ENCODE data around the gene FLT1.

Gene FLT1

GRCh38 chr13:28457521-28457920 is 37.4 kb downstream of the FLT1 start:
- DNase-seq, result no peak

DNA sequence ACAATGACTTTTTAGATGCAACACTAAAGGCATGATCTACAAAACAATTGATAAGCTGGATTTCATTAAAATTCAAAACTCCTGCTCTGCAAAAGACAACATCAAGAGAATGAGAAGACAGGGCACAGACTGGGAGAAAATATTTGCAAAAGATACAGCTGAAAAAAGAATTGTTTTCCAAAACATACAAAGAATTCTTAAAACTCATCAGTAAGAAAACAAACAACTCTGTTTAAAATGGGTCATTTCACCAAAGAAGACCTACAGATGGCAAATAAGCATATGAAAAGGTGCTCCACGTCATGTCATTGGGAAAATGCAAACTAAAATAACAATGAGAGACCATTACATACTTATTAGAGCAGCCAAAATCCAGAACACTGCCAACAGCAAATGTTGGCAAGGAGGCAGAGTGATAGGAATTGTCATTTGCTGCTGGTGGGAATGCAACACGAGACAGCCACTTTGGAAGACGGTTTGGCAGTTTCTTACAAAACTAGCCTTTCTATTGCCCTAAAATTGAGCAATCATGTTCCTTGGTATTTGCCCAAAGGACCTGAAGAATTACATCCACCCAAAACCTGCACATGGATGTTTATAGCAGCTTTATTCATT is 39.2 kb downstream of the FLT1 start:
- DNase-seq, result no peak

GRCh38 chr13:28452755-28453154 is 42.2 kb downstream of the FLT1 start:
- DNase-seq, result no peak

GRCh38 chr13:28451482-28452217 is 43.3 kb downstream of the FLT1 start:
- DNase-seq, result no peak

DNA sequence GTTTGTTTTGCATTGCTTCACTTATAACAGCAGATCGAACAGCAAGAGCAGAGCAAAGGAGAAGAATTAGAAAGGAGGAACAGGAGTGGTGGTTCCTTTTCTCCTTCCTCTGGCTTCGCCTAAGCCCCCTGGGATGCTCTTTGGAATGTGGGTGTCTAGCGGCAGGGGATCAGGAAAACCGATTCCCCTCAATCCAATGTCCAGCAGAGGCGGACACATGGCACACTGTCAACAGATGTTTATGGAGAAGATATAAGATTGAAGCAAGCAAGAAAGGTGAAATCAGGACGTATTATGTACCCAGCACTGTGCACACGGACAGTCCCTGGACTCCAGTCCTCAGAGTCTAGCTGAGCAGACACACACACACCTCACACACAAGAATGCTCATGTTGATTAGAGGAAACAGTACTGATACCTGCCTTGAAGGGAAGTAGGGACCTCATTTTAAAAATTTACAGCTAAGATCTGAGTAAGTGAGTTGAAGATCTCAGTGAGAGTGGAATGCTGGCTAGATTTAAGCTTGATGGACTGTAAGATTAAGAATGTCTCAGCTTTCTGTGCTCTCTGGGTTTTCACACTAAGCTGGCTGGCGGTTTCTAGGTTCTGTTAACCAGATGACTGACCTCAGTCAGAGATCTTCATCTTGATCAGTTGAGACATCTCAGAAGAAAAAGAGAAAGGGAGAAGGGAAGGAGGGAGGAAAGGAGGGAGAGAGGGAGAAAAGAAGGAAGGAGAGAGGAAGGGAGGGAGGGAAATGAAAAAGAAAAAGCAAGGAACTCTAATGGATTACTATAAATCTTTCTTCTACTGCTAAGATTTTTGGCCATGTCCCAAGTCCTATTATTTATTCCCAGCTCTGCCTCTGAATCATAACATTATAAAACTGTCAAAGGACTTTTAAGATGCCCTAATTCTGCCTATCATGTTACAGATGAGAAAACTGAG is 44.8 kb downstream of the FLT1 start:
- no peak for DNase-seq

GRCh38 chr13:28448651-28449358 is 46.1 kb downstream of the FLT1 start:
- DNase-seq, result no peak

- no peak for DNase-seq
These were observed 46.9 kb downstream of the FLT1 start for GRCh38 chr13:28447989-28448388.

DNA sequence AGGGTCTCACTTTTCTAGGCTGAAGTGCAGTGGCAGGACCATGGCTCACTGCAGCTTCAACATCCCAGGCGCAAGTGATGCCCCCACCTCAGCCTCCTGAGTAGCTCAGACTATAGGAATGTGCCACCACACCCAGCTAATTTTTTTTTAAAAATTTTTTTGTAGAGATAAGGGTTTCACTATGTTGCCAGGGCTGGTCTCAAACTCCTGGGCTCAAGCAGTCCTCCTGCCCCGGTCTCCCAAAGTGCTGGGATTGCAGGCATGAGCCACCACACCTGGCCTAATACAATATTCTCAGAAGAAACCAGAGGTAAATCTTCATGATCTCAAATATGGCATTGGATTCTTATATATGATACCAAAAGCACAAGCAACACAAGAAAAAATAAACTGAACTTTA is 47.7 kb downstream of the FLT1 start:
- DNase-seq, result no peak

- DNase-seq, result no peak
These were observed 52.1 kb downstream of the FLT1 start for GRCh38 chr13:28442839-28443238.

- DNase-seq, result no peak
These were observed 53.4 kb downstream of the FLT1 start for GRCh38 chr13:28441529-28441928.

DNA sequence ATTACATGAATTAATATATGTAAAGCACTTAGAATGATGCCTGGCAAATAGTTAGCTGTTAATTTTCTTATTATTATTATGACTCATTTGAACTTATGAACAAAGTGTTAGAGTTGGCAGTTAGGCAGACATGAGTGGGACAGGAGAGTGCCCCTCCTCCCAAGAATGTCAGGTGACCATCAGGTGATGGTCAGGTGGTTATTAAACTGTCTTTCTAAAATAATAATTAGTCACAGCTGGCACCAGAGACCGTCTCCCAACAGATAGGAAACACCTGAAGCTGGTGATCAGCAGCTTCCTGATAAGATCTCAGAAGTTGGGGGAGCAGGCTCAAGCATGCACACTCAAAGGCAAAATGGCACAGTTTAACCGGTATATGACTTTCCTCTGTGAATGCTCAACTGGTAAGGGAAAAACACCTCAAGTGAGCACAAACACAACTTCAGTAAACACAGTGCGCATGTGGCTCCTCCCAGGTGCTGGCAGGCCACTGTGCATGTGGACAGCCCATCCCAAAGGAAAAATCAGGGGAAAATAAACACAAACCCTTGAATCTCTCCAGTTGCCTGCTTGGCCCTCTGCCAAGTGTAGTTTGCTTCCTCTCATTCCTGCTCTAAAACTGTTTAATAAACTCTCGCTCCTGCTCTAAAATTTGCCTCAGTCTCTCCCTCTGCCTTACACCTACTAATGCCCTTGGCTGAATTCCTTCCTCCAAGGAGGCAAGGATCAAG is 54.0 kb downstream of the FLT1 start:
- DNase-seq, result no peak

- no peak for DNase-seq
These were observed 56.2 kb downstream of the FLT1 start for GRCh38 chr13:28438598-28439334.

DNA sequence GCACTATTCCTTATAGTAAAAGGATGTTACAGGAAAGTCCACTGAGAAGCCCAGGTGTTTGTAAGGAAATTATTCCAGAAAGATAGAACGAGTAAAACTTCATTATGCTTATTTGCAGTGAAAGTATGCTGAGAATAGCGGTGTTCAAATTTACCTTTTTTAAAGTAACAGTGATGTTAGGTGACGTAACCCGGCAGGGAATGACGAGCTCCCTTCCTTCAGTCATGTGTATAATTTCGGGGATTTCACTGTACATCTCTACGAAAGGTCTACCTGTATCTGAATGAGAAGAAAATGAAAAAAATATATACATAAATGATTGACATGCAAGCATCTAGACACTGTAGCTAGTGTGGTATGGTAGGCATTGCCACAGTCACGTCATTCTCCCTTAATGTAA is 56.9 kb downstream of the FLT1 start:
- DNase-seq, result no peak

DNA sequence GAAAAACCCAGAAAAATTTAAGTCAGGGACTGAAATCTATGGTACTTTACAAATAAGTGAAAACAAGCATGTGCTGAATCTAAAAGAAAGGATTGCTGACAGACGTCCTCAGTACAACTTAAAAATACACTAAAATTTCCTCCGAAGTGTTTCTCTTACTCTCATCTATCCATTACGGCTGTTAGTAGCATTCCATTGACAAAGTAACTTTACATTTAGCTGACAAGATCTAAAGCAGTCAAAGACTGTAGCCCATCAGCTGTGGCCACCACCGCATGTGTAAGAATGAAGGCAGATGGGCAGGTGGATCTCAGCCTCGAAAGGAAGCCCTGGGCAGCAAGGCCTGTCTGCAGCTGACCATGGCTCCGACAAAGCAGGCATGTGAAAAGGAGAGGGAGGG is 59.0 kb downstream of the FLT1 start:
- DNase-seq, result no peak

DNA sequence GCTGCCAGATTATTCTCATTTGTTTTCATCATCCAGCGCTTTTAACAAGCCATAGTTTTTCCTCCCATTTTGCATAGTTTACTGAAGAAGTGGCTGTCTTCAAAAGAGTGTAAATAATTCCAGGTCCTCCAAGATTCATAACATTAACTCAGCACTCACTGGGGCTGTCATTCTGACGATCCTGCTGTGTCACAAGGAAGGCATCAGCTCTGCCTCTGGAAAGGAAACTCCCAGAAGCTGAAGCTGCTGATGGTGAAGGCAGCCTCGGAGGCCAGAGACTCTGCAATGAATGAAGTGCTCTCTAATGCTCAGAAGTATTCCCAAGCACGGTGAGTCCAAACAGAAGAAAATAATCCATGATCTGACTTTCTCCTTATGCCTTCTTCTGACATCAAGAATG is 60.0 kb downstream of the FLT1 start:
- DNase-seq, result no peak

DNA sequence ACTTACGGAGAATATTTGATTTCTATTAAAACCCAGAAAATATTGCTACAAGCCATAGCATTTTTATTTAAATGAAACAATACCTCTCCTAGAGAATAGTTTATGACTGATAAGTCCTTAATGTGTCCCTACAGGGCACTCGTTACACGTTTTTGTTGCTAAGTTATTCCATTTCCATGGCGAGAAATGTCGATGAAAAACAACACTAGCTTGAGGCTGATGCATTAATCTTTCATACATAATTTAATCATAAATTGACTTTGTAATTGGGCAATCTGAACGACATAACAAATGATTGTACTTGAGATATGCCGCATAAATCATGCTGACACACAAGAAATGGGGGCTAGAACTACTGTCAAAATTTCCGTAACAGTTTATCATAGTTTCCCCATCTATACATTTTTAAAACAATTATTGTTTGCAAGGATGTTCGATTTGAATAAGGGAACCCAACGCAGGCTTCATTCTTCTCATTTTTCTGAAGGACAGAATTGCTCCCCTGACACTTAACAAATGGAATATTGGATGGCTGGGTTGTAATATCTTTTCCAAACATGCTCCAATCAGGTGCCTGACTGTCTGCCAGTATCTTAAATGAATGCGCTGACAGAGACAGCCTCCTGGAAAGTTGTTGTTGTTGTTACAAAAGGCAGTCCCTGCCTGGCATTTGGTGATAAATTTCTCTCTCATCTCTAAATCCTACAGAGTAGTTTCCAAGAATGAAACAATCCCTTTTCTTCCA is 61.9 kb downstream of the FLT1 start:
- DNase-seq, result no peak

DNA sequence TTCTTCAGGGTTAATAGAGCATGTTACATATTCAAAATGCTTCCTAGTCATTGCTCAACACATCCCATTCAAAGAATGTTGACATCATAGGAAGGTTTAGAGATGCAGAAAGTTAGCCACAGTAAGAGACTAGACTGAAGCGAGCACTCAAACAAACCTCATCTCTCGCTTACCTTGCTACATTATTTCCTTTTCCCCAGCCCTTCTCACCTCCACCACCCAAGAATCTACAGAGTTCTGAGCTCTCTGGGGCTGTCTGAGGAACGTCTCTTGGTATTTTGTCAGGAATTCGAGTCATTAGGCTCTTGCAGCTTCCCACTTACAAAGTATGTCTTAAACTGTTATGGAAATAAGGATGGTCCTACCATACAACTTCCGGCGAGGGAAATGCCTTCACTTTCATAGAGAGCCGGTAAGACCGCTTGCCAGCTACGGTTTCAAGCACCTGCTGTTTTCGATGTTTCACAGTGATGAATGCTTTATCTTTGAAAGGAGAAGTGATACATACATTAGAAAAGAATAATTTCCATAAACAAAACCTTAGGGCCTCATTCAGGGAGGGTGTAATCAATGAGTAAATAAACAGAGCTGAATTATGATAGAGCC is 65.1 kb downstream of the FLT1 start:
- no peak for DNase-seq

GRCh38 chr13:28429096-28429495 is 65.8 kb downstream of the FLT1 start:
- DNase-seq, result no peak

- DNase-seq, result no peak
These were observed 68.5 kb downstream of the FLT1 start for GRCh38 chr13:28426381-28426780.

DNA sequence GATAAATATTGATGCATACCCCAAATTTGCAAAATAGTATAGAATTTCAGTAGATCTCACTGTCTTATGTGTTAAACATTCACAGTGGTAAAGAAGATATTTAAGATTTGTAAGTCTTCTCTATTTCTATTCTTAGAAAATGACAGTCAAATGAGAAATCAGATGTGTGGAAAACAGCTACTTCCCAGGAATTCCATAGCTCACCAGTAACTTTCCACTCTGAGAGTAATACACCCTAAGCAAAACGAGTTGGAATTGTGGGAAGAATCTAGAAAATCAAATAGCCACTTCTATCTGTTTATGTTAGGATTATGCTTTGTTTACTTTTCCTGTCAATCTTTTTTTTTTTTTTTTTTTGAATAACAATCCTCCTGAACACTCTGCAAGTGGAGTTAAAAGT is 69.1 kb downstream of the FLT1 start:
- no peak for DNase-seq

Measured in activated CD4-positive, alpha-beta T cell treated with anti-CD3 and anti-CD28 coated beads for 1 hour (primary cell).